Activated naive CD8-positive, alpha-beta T cell treated with anti-CD3 and anti-CD28 coated beads, Interleukin-2, amount 50 U/mL, for 24 hours (primary cell): ENCODE data around the gene VGLL3.

Experiments used
- ATAC-seq: fragments of 150-1000 bp; cut with Tn5 transposase; one replicate; pipeline ENCODE4 v1.10.0; 2021
- DNase-seq: peaks from one replicate; pipeline ENCODE4 v3.0.0; 2021
- H3K27ac Mint-ChIP-seq: one replicate; pipeline ENCODE4 v1.8.0; 2021; ENCODE audit warnings: mild to moderate bottlenecking, mixed read lengths
- H3K27me3 Mint-ChIP-seq: one replicate; pipeline ENCODE4 v1.8.0; 2021; ENCODE audit warnings: mixed read lengths
- H3K36me3 Mint-ChIP-seq: one replicate; pipeline ENCODE4 v1.8.0; 2021; ENCODE audit warnings: low read depth, mixed read lengths
- H3K4me1 Mint-ChIP-seq: one replicate; pipeline ENCODE4 v1.8.0; 2021; ENCODE audit warnings: mixed read lengths
- H3K4me3 Mint-ChIP-seq: one replicate; pipeline ENCODE4 v1.8.0; 2021; ENCODE audit warnings: mild to moderate bottlenecking, moderate library complexity, mixed read lengths
- H3K9me3 Mint-ChIP-seq: one replicate; pipeline ENCODE4 v1.8.0; 2021; ENCODE audit warnings: mixed read lengths

VGLL3 gene

DNA sequence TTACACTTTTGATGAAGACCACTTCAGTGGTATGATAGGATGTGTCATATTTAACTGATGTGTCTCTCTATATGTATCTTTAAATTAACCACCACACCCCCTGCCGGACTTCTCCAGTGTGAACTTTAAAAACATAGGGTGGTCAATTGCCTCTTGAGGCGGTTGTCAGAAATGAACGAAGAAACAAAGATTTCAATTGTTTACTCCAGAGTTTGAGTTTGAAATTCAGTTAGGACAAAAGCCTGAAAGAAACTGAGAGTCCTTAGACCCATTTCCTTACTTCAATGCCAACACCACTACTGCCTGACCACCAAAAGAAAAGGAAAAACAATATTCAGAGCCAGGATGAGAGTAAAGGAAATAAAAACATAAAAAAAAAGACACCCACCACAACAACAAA lies 40.2 kb downstream of the VGLL3 start:
- DNase-seq (no peak), ATAC-seq (no peak)
- H3K4me1 Mint-ChIP-seq, result no peaks in the 10 kb centered on the region
- no peaks in the 10 kb centered on the region for H3K27me3 Mint-ChIP-seq
- no peak overlapping the region for H3K27ac Mint-ChIP-seq
- H3K4me3 Mint-ChIP-seq, result no peak overlapping the region
- no peaks in the 10 kb centered on the region for H3K9me3 Mint-ChIP-seq
- no peaks in the 10 kb centered on the region for H3K36me3 Mint-ChIP-seq

DNA sequence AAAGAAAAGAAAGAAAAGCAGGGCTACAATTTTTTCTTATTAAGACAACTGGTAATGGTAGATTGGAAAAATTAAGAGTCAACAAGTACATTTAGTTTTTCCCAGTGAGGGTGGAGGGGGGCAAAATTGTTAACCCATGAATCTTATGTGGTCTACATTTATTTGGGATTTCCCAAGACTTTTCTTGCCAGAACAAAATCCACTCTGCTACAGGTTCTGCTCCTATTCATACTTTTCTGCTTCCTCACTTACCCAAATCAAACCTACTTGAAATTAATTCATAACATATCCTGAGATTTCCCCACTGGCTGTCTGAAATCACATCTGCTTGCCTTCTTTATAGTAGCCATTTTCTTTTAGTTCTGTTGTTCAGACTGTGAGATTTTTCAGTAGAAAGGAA lies 41.1 kb downstream of the VGLL3 start:
- no peaks in the 10 kb centered on the region for H3K36me3 Mint-ChIP-seq
- H3K9me3 Mint-ChIP-seq, result no peaks in the 10 kb centered on the region
- no peak overlapping the region for H3K27ac Mint-ChIP-seq
- no peak for ATAC-seq
- no peaks in the 10 kb centered on the region for H3K27me3 Mint-ChIP-seq
- no peaks in the 10 kb centered on the region for H3K4me1 Mint-ChIP-seq
- no peak for DNase-seq
- no peak overlapping the region for H3K4me3 Mint-ChIP-seq

DNA sequence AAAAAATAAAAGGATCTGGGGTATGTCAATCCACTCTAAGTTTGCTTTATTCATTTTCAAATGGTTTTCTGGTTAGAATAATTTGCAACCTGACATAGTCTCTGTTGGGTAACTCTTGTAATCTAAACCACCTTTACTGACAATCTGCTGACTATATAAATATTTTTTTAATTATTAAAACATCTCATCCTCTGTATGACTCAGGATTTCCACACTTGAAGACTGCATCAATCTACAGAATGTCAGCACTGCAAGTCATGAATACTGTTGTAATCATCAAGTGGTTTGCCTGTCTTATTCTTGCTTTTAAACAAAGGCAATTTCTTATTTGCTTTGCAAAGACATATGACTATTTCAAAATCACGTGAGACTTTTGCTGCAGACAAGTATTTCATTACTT lies 42.1 kb downstream of the VGLL3 start:
- Mint-ChIP-seq H3K4me1 (no peaks in the 10 kb centered on the region), H3K4me3 (no peak overlapping the region), H3K27ac (no peak overlapping the region), H3K36me3 (no peaks in the 10 kb centered on the region), H3K27me3 (no peaks in the 10 kb centered on the region), H3K9me3 (no peaks in the 10 kb centered on the region)
- DNase-seq (no peak), ATAC-seq (no peak)

DNA sequence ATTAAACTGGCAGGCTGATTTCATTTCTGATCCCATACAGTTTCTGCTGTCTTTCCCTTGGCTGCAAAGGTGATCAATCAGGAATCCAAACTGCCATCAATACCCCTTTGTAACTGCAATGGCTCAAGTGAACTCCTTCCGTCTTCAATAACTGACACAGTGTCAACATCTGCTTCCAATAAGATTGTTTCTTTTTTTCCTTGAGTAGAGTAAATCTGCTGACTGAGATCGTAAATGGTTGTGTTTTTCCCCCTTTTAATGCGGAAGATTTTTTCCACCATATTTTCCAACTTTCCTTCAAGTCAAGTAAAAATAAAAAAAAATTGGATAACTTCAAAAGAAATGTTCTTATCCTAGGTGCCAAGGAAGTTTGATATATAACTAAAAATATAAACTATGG lies 48.7 kb downstream of the VGLL3 start:
- Mint-ChIP-seq H3K27ac (no peak overlapping the region), H3K4me1 (no peaks in the 10 kb centered on the region), H3K27me3 (no peaks in the 10 kb centered on the region), H3K4me3 (no peak overlapping the region), H3K9me3 (no peaks in the 10 kb centered on the region), H3K36me3 (no peaks in the 10 kb centered on the region)
- ATAC-seq (no peak), DNase-seq (no peak)

DNA sequence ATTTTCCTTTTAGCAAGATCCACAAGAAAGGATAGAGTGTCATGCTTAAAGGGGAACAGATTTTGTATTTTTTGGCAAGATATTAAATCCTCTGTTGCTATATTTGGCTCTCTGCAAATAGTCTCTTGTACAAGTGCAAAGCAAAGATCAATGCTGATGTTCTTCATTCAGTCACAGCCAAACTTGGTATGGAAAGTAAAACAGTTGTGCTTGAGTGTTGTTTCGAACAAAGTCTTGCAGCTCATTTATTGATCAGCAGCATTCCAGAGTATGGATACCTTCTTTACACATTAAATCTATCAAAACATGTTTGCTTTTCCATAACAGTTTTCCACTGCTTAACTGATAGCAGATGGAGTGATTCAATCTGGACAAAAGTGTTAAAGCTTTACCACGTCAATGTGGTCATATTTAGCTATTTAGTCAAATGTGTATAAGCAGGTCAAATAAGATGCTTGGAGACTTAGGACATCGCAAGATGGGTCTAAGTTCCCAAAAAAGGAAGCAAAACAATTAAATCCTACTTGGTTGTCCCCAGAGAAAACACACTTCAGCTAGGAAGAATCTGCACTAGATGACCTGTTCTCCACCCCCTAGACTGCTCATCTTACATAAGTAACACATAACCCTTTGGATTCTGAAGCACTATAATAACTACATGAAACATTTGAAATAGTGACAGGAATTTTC lies 52.4 kb downstream of the VGLL3 start:
- H3K4me3 Mint-ChIP-seq, result no peak overlapping the region
- H3K27me3 Mint-ChIP-seq, result no peaks in the 10 kb centered on the region
- DNase-seq, result no peak
- peaks cover 4% of the 10 kb centered on the region for H3K9me3 Mint-ChIP-seq
- no peaks in the 10 kb centered on the region for H3K4me1 Mint-ChIP-seq
- ATAC-seq, result no peak
- no peak overlapping the region for H3K27ac Mint-ChIP-seq
- no peaks in the 10 kb centered on the region for H3K36me3 Mint-ChIP-seq

DNA sequence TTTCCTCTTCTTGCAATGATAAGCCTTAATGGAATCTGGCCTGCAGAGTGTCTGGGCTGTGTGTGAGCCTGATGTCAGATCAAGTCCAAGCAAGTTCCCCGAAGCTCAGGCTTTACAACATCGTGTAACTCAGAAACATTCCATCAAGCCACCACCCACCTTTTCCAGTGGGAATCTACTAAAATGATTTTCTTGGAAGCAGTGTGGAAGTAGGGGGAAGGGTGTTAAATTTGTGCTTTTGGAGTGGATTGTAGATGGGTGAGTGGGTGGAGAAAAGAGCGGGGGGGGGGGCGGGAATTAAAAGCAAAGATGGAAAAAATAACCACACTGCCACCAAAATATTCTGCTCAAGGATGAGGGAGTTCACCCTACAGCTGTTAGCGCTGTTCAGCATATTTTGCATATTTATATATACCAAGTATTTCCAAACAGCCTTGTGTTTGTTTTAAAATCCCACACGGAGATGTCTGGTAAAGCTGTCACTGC lies 53.6 kb downstream of the VGLL3 start:
- Mint-ChIP-seq H3K36me3 (no peaks in the 10 kb centered on the region), H3K4me3 (no peak overlapping the region), H3K9me3 (peaks cover 4% of the 10 kb centered on the region), H3K27ac (no peak overlapping the region), H3K27me3 (no peaks in the 10 kb centered on the region), H3K4me1 (no peaks in the 10 kb centered on the region)
- ATAC-seq (no peak), DNase-seq (no peak)

DNA sequence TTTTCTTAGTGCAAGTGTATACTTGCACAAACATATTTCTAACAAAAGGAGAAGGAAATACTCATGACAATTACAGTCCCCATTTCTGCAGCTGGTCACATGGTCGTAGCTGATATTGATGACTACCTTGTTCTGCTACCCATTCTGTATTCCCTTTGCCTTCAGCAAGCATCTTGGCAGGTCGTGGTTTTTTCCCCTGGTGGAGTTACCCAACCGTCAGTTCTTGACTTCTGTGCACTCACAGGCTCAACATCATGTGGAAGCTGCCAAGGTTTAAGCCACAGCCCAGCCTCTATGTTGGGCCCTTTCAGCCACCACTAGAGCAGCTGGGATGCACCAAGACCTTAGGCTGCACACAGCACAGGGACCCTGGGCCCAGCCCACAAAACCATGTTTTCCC lies 56.1 kb downstream of the VGLL3 start:
- Mint-ChIP-seq H3K4me3 (no peak overlapping the region), H3K36me3 (no peaks in the 10 kb centered on the region), H3K27me3 (no peaks in the 10 kb centered on the region), H3K4me1 (no peaks in the 10 kb centered on the region), H3K27ac (no peak overlapping the region), H3K9me3 (peaks cover 4% of the 10 kb centered on the region)
- no peak for ATAC-seq
- no peak for DNase-seq

DNA sequence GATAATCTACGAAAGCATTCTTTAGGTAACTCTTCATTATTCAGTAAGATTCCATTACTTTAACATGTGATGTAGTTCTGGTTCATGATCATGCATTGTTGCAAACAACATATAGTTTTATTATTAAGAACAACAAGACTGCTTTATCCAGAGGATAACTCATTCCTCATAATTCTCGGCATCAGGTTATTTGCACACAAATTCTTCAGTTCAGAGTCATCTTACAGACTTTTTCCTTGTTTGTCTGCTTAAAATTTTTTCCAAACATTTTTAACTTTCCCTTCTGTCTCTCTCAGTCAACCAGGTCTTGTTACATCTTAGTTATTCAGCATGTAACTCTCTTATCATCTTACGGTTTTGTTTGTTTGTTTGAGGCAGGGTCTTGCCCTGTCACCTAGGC lies 60.1 kb downstream of the VGLL3 start:
- H3K27me3 Mint-ChIP-seq, result no peaks in the 10 kb centered on the region
- no peak for ATAC-seq
- peaks cover 4% of the 10 kb centered on the region for H3K9me3 Mint-ChIP-seq
- DNase-seq, result no peak
- no peaks in the 10 kb centered on the region for H3K36me3 Mint-ChIP-seq
- no peak overlapping the region for H3K27ac Mint-ChIP-seq
- no peaks in the 10 kb centered on the region for H3K4me1 Mint-ChIP-seq
- no peak overlapping the region for H3K4me3 Mint-ChIP-seq

DNA sequence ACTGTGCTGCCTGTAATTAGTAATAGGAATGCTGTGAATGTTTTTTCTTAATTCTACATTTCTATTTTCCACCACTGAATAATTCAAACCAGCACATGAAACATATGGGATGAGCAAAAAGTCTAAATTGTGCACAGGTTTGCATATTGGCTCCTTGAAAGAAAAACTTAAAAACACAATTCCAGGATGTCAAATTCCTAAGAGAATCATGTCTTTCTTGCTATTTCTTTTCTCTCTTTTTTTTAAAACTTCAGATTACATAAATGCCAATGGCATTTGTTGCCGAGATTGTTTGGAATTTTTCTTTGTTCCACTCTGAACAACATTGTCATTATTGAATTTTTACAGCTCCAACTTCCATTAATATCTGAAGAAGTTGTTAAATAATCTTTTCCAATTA lies 60.8 kb downstream of the VGLL3 start:
- H3K4me1 Mint-ChIP-seq, result no peaks in the 10 kb centered on the region
- H3K36me3 Mint-ChIP-seq, result no peaks in the 10 kb centered on the region
- no peaks in the 10 kb centered on the region for H3K27me3 Mint-ChIP-seq
- no peak overlapping the region for H3K27ac Mint-ChIP-seq
- ATAC-seq, result no peak
- H3K4me3 Mint-ChIP-seq, result no peak overlapping the region
- DNase-seq, result no peak
- H3K9me3 Mint-ChIP-seq, result no peaks in the 10 kb centered on the region

DNA sequence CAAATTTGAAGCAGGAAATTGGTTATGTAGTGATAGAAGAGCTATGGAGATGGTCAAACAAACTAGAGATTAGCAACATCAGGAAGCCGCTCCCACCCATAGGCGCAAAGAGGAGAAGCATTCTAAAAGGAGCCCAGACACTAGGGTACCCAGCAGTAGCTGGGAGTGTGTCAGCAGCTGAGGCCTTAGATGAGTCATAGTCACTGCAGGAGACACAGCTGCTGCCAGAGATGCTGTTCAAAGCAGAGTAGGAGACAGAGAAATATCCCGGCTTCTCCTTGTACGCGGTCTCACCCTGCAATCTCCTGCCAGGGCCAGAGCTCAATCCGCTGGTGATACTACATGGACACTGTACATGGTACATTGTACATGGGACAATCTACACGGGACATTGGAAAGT lies 61.9 kb downstream of the VGLL3 start:
- H3K9me3 Mint-ChIP-seq, result no peaks in the 10 kb centered on the region
- DNase-seq (no peak), ATAC-seq (no peak)
- H3K4me1 Mint-ChIP-seq, result no peaks in the 10 kb centered on the region
- H3K36me3 Mint-ChIP-seq, result no peaks in the 10 kb centered on the region
- H3K27me3 Mint-ChIP-seq, result no peaks in the 10 kb centered on the region
- H3K27ac Mint-ChIP-seq, result no peak overlapping the region
- no peak overlapping the region for H3K4me3 Mint-ChIP-seq

DNA sequence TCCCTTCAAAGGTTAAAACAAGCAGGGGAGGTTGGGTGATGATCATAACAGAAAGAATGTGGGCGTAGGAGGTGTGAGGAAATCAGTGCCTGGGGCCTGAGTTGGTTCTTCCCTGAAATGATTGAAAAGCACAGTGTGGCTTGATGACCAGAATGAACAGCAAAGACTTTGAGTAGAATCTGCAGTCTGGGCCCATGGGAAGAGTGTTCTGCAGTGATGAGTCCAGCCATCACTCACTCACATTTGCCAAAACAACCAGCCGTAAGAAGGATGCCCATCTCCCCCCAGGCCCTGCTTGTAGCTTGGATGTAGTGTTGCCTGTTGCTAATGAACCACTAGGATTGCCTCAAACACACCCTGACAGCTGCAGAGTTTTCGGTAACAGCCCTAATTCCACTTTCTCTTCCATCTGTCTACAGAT lies 67.9 kb downstream of the VGLL3 start:
- DNase-seq (no peak), ATAC-seq (no peak)
- no peaks in the 10 kb centered on the region for H3K27me3 Mint-ChIP-seq
- H3K27ac Mint-ChIP-seq, result no peak overlapping the region
- no peak overlapping the region for H3K4me3 Mint-ChIP-seq
- H3K36me3 Mint-ChIP-seq, result no peaks in the 10 kb centered on the region
- H3K9me3 Mint-ChIP-seq, result no peaks in the 10 kb centered on the region
- H3K4me1 Mint-ChIP-seq, result no peaks in the 10 kb centered on the region

DNA sequence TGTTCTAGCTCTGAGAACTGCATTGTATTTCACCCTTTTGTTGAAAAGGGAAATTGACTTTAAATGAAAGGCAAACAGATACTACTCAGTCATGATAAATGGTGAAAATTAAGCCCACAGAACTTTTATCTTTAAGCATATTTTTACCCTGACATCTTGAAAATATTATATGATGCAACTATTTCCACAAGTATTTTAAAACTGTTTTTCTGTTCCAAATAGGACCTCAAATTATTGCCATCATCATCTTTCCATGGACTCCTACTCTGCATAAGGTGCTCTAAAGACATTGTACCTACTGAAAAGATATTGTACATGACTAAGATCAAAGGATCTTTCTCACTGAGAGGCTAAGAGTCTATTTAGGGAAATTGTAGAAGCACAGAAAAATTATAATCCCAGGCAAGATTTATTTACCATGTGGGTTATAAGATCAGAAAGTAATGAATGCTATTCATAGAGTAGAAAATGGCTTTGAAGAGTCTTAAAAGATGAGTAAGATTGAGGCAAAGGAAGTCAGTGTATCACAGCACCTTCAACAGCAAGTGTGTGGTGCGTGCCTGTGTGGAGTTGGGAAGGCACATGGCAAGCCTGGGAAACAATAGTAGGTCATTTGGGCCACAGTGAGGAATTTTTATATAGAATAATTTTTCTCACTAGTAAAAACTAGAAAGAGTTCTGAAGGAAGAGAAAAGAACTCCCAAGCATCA lies 68.8 kb downstream of the VGLL3 start:
- H3K36me3 Mint-ChIP-seq, result no peaks in the 10 kb centered on the region
- no peaks in the 10 kb centered on the region for H3K4me1 Mint-ChIP-seq
- DNase-seq (no peak), ATAC-seq (no peak)
- no peaks in the 10 kb centered on the region for H3K9me3 Mint-ChIP-seq
- no peak overlapping the region for H3K4me3 Mint-ChIP-seq
- H3K27me3 Mint-ChIP-seq, result no peaks in the 10 kb centered on the region
- H3K27ac Mint-ChIP-seq, result no peak overlapping the region

DNA sequence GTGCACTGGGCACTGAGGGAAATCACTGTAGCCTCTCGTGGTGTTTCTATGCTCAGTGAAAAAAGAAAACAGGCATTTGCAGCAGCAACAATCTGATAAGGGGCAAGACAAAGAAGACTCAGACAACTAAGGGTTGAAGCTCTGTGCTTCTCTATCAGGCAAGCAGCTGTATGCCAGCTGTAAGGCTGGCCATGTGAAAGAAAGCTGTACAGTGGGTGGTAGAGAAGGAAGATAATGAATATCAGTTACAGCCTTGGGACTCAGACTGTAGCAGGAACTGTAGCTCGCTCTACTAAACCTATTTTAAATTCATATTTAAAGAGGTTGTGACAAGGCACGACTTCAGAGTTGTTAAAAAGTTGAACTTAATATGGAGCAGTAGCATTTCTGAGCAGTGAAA lies 76.3 kb downstream of the VGLL3 start:
- Mint-ChIP-seq H3K9me3 (peaks cover 9% of the 10 kb centered on the region), H3K27ac (no peak overlapping the region), H3K4me1 (no peaks in the 10 kb centered on the region), H3K36me3 (no peaks in the 10 kb centered on the region), H3K27me3 (no peaks in the 10 kb centered on the region), H3K4me3 (no peak overlapping the region)
- DNase-seq, result no peak
- no peak for ATAC-seq

DNA sequence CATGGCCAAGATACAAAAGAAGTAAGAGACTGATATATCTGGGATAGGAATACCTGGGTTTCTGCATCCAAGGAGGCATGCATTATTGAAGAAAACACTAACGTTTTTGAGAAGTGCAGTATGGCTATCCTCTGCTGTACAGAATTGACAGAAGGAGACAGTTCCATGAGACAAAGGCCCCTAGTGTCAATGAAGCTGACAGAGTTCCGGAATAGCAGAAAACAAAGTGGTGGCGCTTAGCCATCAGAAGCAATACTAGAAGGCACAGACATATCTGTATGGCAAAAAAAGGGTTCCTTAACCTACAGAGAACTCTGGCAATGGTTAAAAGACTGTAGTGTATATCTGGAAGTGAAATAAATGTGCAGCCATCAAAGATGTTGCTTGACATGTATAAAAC lies 77.8 kb downstream of the VGLL3 start:
- DNase-seq (no peak), ATAC-seq (no peak)
- H3K9me3 Mint-ChIP-seq, result peaks cover 9% of the 10 kb centered on the region
- no peak overlapping the region for H3K4me3 Mint-ChIP-seq
- H3K27me3 Mint-ChIP-seq, result no peaks in the 10 kb centered on the region
- no peaks in the 10 kb centered on the region for H3K36me3 Mint-ChIP-seq
- no peak overlapping the region for H3K27ac Mint-ChIP-seq
- H3K4me1 Mint-ChIP-seq, result no peaks in the 10 kb centered on the region

DNA sequence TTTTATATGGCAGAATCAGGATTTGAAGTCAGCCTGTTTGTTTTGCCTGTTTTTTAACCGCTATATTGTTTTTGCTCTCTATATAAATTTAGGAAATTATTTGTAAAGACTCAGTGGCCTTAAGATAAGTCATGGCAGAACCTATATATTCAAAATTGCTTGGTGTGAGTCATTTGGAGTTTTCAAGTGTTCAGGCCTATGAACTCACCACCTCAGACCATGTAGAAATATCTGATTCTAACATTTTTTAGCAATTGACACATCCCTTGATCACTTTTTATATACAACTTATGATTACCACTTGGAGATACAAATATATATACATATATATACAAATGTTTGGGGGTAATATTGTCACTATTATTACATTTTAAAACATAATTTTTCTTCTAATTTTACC lies 95.7 kb downstream of the VGLL3 start:
- DNase-seq, result no peak
- Mint-ChIP-seq H3K4me1 (no peaks in the 10 kb centered on the region), H3K9me3 (no peaks in the 10 kb centered on the region), H3K27me3 (no peaks in the 10 kb centered on the region), H3K36me3 (no peaks in the 10 kb centered on the region), H3K27ac (no peak overlapping the region), H3K4me3 (no peak overlapping the region)
- no peak for ATAC-seq
